HEK293 (cell line): Measurements from ENCODE around the gene ANXA4.

Experiments used
- MYNN ChIP-seq: fragments of 450-650 bp; formaldehyde crosslinking; IDR thresholded peaks from 2 replicates; pipeline ENCODE4 v1.5.1; 2016; ENCODE audit warnings: missing biosample characterization, missing genetic modification characterization, borderline replicate concordance
- REPIN1 ChIP-seq: fragments of 450-650 bp; formaldehyde crosslinking; IDR thresholded peaks from 2 replicates; pipeline ENCODE4 v1.5.1; 2017; ENCODE audit warnings: missing biosample characterization, missing genetic modification characterization, low read depth
- ZNF121 ChIP-seq: fragments of 450-650 bp; formaldehyde crosslinking; IDR thresholded peaks from 2 replicates; pipeline ENCODE4 v1.5.1; 2016; ENCODE audit warnings: missing biosample characterization, missing genetic modification characterization
- ZNF174 ChIP-seq: fragments of 450-650 bp; formaldehyde crosslinking; IDR thresholded peaks from 2 replicates; pipeline ENCODE4 v1.5.0; 2017; ENCODE audit warnings: missing biosample characterization, mild to moderate bottlenecking, missing genetic modification characterization
- ZNF76 ChIP-seq: fragments of 450-650 bp; formaldehyde crosslinking; IDR thresholded peaks from 2 replicates; pipeline ENCODE4; 2016; ENCODE audit warnings: low read depth, missing biosample characterization, missing genetic modification characterization, borderline replicate concordance
- TF ChIP-seq, protein P1 (sequence below): fragments of 450-650 bp; formaldehyde crosslinking; IDR thresholded peaks from 2 replicates; pipeline ENCODE4 v1.5.1; 2016; ENCODE audit warnings: missing biosample characterization, missing genetic modification characterization
- TF ChIP-seq, protein P2 (sequence below): fragments of 450-650 bp; formaldehyde crosslinking; IDR thresholded peaks from 2 replicates; pipeline ENCODE4 v1.5.1; 2016; ENCODE audit warnings: missing biosample characterization, missing genetic modification characterization
- TF ChIP-seq, protein P3 (sequence below): IDR thresholded peaks from 2 replicates; pipeline ENCODE4 v1.6.1; 2011; ENCODE audit warnings: mild to moderate bottlenecking, low read depth, low read length, borderline replicate concordance
- TF ChIP-seq, protein P4 (sequence below): fragments of 450-650 bp; formaldehyde crosslinking; IDR thresholded peaks from 2 replicates; pipeline ENCODE4 v1.5.1; 2016; ENCODE audit warnings: missing biosample characterization, missing genetic modification characterization
- TF ChIP-seq, protein P5 (sequence below): fragments of 450-650 bp; formaldehyde crosslinking; IDR thresholded peaks from 2 replicates; pipeline ENCODE4 v1.5.1; 2016; ENCODE audit warnings: missing biosample characterization, missing genetic modification characterization

DNA sequence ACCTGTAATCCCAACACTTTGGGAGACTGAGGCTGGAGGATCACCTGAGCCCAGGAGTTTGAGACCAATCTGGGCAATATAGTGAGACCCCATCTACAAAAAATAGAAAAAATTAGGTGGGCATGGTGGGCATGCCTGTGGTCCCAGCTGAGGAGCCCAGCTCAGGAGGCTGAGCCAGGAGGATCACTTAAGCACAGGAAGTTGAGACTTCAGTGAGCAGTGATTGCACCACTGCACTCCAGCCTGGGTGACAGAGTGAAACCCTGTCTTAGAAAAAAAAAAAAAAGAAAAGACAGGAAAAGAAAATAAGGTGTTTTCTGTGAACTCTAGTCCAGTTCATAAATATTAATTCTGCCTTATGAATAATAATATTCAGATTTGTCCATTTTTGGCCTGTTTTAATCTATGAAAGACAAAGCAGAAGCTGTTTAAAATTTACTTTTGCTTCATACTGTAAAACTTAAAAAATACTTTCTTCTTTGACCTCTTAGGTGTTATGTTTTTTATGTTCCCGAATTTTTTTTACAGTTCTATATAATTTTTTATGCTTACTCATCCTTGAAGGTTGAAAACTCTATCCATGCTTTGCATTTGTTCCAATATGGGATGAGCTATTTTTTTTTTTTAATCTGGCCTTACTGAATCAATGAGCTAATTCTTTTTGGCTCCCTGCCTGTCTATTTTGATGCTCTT lies 8.4 kb upstream of the ANXA4 start:
- TF ChIP-seq, protein P1, sequence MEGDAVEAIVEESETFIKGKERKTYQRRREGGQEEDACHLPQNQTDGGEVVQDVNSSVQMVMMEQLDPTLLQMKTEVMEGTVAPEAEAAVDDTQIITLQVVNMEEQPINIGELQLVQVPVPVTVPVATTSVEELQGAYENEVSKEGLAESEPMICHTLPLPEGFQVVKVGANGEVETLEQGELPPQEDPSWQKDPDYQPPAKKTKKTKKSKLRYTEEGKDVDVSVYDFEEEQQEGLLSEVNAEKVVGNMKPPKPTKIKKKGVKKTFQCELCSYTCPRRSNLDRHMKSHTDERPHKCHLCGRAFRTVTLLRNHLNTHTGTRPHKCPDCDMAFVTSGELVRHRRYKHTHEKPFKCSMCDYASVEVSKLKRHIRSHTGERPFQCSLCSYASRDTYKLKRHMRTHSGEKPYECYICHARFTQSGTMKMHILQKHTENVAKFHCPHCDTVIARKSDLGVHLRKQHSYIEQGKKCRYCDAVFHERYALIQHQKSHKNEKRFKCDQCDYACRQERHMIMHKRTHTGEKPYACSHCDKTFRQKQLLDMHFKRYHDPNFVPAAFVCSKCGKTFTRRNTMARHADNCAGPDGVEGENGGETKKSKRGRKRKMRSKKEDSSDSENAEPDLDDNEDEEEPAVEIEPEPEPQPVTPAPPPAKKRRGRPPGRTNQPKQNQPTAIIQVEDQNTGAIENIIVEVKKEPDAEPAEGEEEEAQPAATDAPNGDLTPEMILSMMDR (tag by site-specific recombination) = no peak
- TF ChIP-seq, protein P2, sequence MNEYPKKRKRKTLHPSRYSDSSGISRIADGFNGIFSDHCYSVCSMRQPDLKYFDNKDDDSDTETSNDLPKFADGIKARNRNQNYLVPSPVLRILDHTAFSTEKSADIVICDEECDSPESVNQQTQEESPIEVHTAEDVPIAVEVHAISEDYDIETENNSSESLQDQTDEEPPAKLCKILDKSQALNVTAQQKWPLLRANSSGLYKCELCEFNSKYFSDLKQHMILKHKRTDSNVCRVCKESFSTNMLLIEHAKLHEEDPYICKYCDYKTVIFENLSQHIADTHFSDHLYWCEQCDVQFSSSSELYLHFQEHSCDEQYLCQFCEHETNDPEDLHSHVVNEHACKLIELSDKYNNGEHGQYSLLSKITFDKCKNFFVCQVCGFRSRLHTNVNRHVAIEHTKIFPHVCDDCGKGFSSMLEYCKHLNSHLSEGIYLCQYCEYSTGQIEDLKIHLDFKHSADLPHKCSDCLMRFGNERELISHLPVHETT (tag by site-specific recombination) = no peak
- TF ChIP-seq, protein P3, sequence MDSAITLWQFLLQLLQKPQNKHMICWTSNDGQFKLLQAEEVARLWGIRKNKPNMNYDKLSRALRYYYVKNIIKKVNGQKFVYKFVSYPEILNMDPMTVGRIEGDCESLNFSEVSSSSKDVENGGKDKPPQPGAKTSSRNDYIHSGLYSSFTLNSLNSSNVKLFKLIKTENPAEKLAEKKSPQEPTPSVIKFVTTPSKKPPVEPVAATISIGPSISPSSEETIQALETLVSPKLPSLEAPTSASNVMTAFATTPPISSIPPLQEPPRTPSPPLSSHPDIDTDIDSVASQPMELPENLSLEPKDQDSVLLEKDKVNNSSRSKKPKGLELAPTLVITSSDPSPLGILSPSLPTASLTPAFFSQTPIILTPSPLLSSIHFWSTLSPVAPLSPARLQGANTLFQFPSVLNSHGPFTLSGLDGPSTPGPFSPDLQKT = no peak
- TF ChIP-seq, protein P4, sequence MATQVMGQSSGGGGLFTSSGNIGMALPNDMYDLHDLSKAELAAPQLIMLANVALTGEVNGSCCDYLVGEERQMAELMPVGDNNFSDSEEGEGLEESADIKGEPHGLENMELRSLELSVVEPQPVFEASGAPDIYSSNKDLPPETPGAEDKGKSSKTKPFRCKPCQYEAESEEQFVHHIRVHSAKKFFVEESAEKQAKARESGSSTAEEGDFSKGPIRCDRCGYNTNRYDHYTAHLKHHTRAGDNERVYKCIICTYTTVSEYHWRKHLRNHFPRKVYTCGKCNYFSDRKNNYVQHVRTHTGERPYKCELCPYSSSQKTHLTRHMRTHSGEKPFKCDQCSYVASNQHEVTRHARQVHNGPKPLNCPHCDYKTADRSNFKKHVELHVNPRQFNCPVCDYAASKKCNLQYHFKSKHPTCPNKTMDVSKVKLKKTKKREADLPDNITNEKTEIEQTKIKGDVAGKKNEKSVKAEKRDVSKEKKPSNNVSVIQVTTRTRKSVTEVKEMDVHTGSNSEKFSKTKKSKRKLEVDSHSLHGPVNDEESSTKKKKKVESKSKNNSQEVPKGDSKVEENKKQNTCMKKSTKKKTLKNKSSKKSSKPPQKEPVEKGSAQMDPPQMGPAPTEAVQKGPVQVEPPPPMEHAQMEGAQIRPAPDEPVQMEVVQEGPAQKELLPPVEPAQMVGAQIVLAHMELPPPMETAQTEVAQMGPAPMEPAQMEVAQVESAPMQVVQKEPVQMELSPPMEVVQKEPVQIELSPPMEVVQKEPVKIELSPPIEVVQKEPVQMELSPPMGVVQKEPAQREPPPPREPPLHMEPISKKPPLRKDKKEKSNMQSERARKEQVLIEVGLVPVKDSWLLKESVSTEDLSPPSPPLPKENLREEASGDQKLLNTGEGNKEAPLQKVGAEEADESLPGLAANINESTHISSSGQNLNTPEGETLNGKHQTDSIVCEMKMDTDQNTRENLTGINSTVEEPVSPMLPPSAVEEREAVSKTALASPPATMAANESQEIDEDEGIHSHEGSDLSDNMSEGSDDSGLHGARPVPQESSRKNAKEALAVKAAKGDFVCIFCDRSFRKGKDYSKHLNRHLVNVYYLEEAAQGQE (tag by site-specific recombination) = no peak
- TF ChIP-seq ZNF121 (tag by site-specific recombination) (no peak), REPIN1 (tag by site-specific recombination) (no peak), ZNF174 (no peak), ZNF76 (tag by site-specific recombination) (no peak), MYNN (tag by site-specific recombination) (no peak)
- TF ChIP-seq, protein P5, sequence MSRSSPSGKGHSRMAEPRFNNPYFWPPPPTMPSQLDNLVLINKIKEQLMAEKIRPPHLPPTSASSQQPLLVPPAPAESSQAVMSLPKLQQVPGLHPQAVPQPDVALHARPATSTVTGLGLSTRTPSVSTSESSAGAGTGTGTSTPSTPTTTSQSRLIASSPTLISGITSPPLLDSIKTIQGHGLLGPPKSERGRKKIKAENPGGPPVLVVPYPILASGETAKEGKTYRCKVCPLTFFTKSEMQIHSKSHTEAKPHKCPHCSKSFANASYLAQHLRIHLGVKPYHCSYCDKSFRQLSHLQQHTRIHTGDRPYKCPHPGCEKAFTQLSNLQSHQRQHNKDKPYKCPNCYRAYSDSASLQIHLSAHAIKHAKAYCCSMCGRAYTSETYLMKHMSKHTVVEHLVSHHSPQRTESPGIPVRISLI (tag by site-specific recombination) = no peak
